A673 (cell line): ENCODE results near the gene RERE. TPM values are rescaled to one million over a fixed set of nuclear protein-coding genes. Genes with fewer than 3 reads are reported as not detected.

Experiments
- BruUV-seq: library from RNA; stranded (reverse); fragments of 400-500 nt; replicated peaks from 2 replicates; lab custom pipeline; 2021; lab: Mats Ljungman, UMichigan
- CTCF ChIA-PET: fragments of 300-600 bp; sonication (Branson Sonifier 250); formaldehyde crosslinking; loops from one replicate; lab custom pipeline; 2022; ENCODE audit warnings: antibody characterized with exemption; lab: Charles Lee
- POLR2A ChIA-PET: fragments of 300-600 bp; sonication (Branson Sonifier 250); formaldehyde crosslinking; loops from one replicate; lab custom pipeline; 2022; ENCODE audit warnings: antibody characterized with exemption; ENCODE audit not compliant: low non-redundant PET; lab: Charles Lee
- DNase-seq: peaks from one replicate; pipeline ENCODE4 v3.0.0-alpha.2; 2015; ENCODE audit warnings: low spot score
- H3K27ac ChIP-seq: fragments of 200-600 bp; sonication (generic); 2 replicates; pipeline ENCODE4 v1.5.1; 2016; ENCODE audit warnings: mixed run types, low read depth, mild to moderate bottlenecking, mixed read lengths, antibody characterized with exemption, low read length; ENCODE audit not compliant: poor library complexity, severe bottlenecking
- H3K27me3 ChIP-seq: fragments of 200-600 bp; sonication (generic); replicated peaks from 2 replicates; pipeline ENCODE4 v1.6.1; 2017; ENCODE audit warnings: mixed run types, low read depth, mild to moderate bottlenecking, mixed read lengths, antibody characterized with exemption, low read length; ENCODE audit not compliant: insufficient read depth, poor library complexity
- H3K36me3 ChIP-seq: fragments of 200-600 bp; sonication (generic); 2 replicates; pipeline ENCODE4 v1.6.1; 2016; ENCODE audit warnings: mixed run types, mild to moderate bottlenecking, mixed read lengths, antibody characterized with exemption, low read length; ENCODE audit not compliant: insufficient read depth, poor library complexity, severe bottlenecking
- H3K4me1 ChIP-seq: fragments of 200-600 bp; sonication (generic); 2 replicates; pipeline ENCODE4 v1.6.1; 2017; ENCODE audit warnings: mixed run types, mild to moderate bottlenecking, mixed read lengths, antibody characterized with exemption, low read length; ENCODE audit not compliant: insufficient read depth, poor library complexity, severe bottlenecking
- H3K4me3 ChIP-seq: fragments of 200-600 bp; sonication (generic); 2 replicates; pipeline ENCODE4 v1.5.1; 2016; ENCODE audit warnings: low read depth, mixed run types, mild to moderate bottlenecking, mixed read lengths, low read length; ENCODE audit not compliant: poor library complexity, severe bottlenecking
- H3K9me3 ChIP-seq: fragments of 200-600 bp; sonication (generic); 2 replicates; pipeline ENCODE4 v1.6.1; 2016; ENCODE audit warnings: mixed run types, low read depth, mild to moderate bottlenecking, mixed read lengths, antibody characterized with exemption, low read length; ENCODE audit not compliant: poor library complexity, severe bottlenecking
- CTCF ChIP-seq: fragments of 300-800, 200-600 bp; sonication (generic); conservative IDR thresholded peaks from 2 replicates; pipeline ENCODE4 v1.5.1; 2017; ENCODE audit warnings: low read depth, mild to moderate bottlenecking, antibody characterized with exemption, low read length, moderate library complexity, mixed read lengths
- EZH2 ChIP-seq: fragments of 200-600 bp; sonication (generic); IDR thresholded peaks from 2 replicates; pipeline ENCODE4 v1.6.1; 2017; ENCODE audit warnings: borderline replicate concordance, low read depth, mild to moderate bottlenecking, mixed read lengths, antibody characterized with exemption, low read length; ENCODE audit not compliant: poor library complexity, severe bottlenecking
- intact Hi-C: fragments of 100-400 bp; cut with micrococcal nuclease; formaldehyde crosslinking; loops from one replicate; pipeline ENCODE4 v1.10.0; 2022; ENCODE audit not compliant: unreplicated experiment
- total RNA-seq: library from RNA; stranded (reverse); gene quantifications from 2 replicates; pipeline ENCODE4 v1.2.3, GENCODE V29; 2021

The RERE gene
- total RNA-seq, 1 experiment from 2014 or later: 188 TPM

GRCh38 chr1:8687538-8687937 lies 129.9 kb downstream of the RERE start:
- H3K27ac ChIP-seq: peak overlapping the region; percentile 90
- TSS peak; percentile 41 for BruUV-seq
- peak; percentile 76 for DNase-seq
- ChIA-PET CTCF (interaction anchor here (1.0 kb wide), 1 partner anchor 19 kb away, joined by 3 read pairs; no protein-coding TSS in a partner anchor), POLR2A (interaction anchor here (1.0 kb wide), 1 partner anchor 14 kb away, joined by 4 read pairs; no protein-coding TSS in a partner anchor)
- peak overlapping the region; percentile 26 for H3K4me3 ChIP-seq
- H3K27me3 ChIP-seq: no peaks in the 10 kb centered on the region
- intact Hi-C loops: no loop called here
- H3K9me3 ChIP-seq: no peaks in the 10 kb centered on the region
- no peaks in the 10 kb centered on the region for H3K36me3 ChIP-seq
- peaks cover 83% of the 10 kb centered on the region for H3K4me1 ChIP-seq
- TF ChIP-seq EZH2 (no peak), CTCF (no peak)

GRCh38 chr1:8687039-8687438 lies 130.4 kb downstream of the RERE start:
- ChIA-PET CTCF (interaction anchor here (1.0 kb wide), 1 partner anchor 20 kb away, joined by 3 read pairs; no protein-coding TSS in a partner anchor), POLR2A (interaction anchor here (1.0 kb wide), 1 partner anchor 14 kb away, joined by 4 read pairs; no protein-coding TSS in a partner anchor)
- H3K9me3 ChIP-seq: no peaks in the 10 kb centered on the region
- BruUV-seq: no TSS peak
- H3K36me3 ChIP-seq: no peaks in the 10 kb centered on the region
- peak overlapping the region; percentile 90 for H3K27ac ChIP-seq
- intact Hi-C loops: no loop called here
- TF ChIP-seq CTCF: no peak
- TF ChIP-seq EZH2: no peak
- H3K4me1 ChIP-seq: peaks cover 88% of the 10 kb centered on the region
- H3K27me3 ChIP-seq: no peaks in the 10 kb centered on the region
- peak overlapping the region; percentile 26 for H3K4me3 ChIP-seq
- peak; percentile 93 for DNase-seq

GRCh38 chr1:8685463-8685862 lies 132.0 kb downstream of the RERE start:
- TF ChIP-seq CTCF (no peak), EZH2 (no peak)
- no peak for DNase-seq
- intact Hi-C loops: no loop called here
- peaks cover 98% of the 10 kb centered on the region for H3K4me1 ChIP-seq
- no TSS peak for BruUV-seq
- H3K9me3 ChIP-seq: no peaks in the 10 kb centered on the region
- ChIA-PET CTCF (interaction anchor here (0.7 kb wide), 1 partner anchor 12 kb away, joined by 3 read pairs; no protein-coding TSS in a partner anchor), POLR2A (interaction anchor here (0.6 kb wide), 1 partner anchor 1363 kb away, joined by 7 read pairs; no protein-coding TSS in a partner anchor)
- no peaks in the 10 kb centered on the region for H3K36me3 ChIP-seq
- H3K4me3 ChIP-seq: no peak overlapping the region
- peak overlapping the region; percentile 90 for H3K27ac ChIP-seq
- no peaks in the 10 kb centered on the region for H3K27me3 ChIP-seq
